Urothelium cell line (cell line): ENCODE results near the gene IGSF11.
"Not testable (repeated sequence)": the region's sequence is repeated elsewhere in the genome, so short reads cannot be mapped to it uniquely, and the experiment has no call there.

Experiments used
- DNase-seq: peaks from one replicate; pipeline ENCODE4 v3.0.0; 2011; ENCODE audit warnings: low spot score, mixed read lengths
- FAIRE-seq: peaks from 2 replicates; lab custom pipeline; 2011; peaks lifted over from hg19 to GRCh38; lab: Jason Lieb, UNC

The IGSF11 gene, protein sequence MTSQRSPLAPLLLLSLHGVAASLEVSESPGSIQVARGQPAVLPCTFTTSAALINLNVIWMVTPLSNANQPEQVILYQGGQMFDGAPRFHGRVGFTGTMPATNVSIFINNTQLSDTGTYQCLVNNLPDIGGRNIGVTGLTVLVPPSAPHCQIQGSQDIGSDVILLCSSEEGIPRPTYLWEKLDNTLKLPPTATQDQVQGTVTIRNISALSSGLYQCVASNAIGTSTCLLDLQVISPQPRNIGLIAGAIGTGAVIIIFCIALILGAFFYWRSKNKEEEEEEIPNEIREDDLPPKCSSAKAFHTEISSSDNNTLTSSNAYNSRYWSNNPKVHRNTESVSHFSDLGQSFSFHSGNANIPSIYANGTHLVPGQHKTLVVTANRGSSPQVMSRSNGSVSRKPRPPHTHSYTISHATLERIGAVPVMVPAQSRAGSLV

DNA sequence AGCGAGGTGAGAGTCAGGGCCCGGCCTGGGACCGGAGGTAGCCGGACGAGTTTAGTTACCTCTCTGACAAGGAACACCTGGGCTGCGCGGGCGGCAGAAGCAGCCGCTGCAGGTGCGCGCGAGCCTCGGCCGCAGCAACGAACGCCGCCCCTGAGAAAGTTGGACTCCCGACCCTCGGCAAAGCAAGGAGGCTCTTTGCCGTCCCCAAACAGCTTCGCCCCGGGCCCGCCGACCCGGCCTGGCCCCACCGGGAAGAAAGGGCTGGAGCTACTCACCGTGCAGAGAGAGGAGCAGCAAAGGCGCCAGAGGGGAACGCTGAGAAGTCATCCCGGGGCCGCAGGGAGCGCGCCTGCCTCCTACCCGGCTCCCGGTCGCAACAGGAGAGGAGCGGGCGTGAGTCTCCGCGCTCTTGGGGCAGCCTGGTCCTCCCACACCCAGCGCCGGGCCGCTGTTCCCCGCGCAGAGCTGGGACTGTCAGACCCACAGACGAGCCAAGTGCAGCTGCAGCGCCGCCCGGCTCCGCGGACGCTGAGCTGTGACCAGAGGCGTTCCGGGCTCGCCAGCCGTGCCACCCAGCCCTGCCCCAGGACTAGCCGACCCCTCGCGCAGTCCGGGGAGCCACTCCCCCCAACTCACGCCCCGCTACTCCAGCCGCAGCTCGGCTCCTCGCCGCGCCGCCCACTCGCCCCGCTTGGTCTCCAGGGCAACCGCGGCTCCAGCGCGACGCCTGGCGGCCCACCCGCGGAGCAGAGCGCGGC is at the start of gene IGSF11:
IGSF11 (minus strand) TSS at position 591 of the 758 bp plus-strand sequence; CDS start at position 327, 264 bp downstream.
- FAIRE-seq (peak; percentile 96), DNase-seq (peak; percentile 93)

- DNase-seq, result no peak
- no peak for FAIRE-seq
These were observed 45.7 kb upstream of the IGSF11 start for GRCh38 chr3:119080364-119080763.

DNA sequence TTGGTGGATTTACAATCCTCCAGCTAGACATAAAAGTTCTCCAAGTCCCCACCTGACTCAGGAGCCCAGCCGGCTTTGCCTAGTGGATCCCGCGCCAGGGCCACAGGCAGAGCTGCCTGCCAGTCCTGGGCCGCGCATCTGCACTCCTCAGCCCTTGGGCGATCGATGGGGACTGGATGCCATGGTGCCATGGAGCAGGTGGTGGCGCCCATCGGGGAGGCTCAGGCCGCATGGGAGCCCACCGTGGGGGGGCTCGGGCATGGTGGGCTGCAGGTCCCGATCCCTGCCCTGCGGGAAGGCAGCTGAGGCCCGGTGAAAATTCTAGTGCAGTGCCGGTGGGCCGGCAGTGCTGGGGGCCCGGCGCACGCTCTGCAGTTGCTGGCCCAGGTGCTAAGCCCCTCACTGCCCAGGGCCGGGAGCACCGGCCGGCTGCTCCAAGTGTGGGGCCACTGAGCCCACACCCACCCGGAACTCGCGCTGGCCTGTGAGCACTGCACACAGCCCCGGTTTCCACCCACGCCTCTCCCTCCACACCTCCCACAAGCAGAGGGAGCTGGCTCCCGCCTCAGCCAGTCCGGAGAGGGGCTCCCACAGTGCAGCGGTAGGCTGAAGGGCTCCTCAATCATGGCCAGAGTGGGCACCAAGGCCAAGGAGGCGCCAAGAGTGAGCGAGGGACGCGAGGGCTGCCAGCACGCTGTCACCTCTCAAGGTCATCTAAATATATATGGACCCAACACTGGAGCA is 38.8 kb upstream of the IGSF11 start:
- DNase-seq (no peak), FAIRE-seq (no peak)

DNA sequence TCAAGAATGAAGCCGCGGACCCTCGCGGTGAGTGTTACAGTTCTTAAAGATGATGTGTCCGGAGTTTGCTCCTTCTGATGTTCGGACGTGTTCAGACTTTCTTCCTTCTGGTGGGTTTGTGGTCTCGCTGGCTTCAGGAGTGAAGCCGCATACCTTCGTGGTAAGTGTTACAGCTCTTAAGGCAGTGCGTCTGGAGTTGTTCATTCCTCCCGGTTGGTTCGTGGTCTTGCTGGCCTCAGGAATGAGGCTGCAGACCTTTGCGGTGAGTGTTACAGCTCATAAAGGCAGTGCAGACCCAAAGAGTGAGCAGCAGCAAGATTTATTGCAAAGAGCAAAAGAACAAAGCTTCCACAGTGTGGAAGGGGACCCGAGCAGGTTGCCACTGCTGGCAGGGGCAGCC is 37.8 kb upstream of the IGSF11 start:
- DNase-seq, FAIRE-seq: not testable (repeated sequence)

DNA sequence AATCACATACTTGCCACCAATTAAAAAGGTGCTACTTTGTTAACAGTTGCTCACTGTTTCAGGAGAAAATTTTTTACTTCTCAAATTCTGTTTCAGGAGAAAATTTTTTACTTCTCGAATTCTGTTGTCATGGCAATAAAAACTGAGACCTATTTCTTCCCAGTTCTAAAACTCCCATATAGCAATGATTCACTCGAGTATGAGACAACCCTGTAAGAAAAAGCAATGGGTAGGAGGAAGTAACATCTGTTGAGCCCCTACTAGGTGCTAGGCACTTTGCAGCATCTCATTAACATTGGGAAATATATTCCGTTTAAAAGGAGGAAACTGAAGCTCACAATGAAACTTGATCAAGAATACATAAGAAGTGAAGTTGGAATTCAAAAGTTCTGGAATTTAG is 35.1 kb upstream of the IGSF11 start:
- no peak for FAIRE-seq
- no peak for DNase-seq

- DNase-seq (no peak), FAIRE-seq (no peak)
These were observed 28.8 kb upstream of the IGSF11 start for GRCh38 chr3:119063471-119063870.

- DNase-seq (no peak), FAIRE-seq (no peak)
These were observed 28.2 kb upstream of the IGSF11 start for GRCh38 chr3:119062892-119063291.

DNA sequence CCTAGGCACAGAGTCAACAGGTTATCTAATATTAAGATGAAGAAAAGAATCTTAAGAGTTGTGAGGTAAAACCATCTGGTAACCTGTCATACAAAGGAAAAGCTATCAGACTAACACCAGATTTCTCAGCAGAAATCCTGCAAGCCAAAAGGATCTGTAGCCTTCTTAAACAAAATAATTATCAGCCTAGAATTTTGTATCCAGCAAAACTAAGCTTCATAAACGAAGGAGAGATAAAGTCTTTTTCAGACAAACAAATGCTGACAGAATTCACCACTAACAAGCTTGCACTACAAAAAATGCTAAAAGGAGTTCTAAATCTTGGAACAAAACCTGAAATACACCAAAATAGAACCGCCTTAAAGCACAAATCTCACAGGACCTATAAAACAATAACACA is 9.9 kb upstream of the IGSF11 start:
- FAIRE-seq, result no peak

DNA sequence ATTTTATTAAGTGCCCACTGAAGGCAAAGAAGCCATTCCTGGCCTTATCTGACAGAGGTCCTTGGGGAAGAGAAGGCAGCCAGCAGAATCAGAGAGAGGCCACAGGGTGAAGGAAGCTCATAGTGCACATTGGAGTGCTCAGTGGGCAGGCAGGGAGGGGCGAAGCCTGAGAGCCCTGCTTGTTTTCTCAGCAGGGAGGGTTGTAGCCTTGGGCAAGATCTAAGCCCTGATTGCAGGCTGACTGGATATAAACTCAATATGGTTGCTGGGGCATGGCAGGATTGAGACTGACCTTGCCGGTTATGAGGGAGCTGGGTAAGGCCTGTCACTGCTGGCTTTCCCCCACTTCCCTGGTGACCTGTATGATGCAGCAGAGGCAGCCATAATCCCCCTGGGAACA is 7.5 kb upstream of the IGSF11 start:
- FAIRE-seq, result no peak
- DNase-seq, result no peak

More for the DNA sequence above, 9.9 kb upstream of the IGSF11 start:
- no peak for DNase-seq

DNA sequence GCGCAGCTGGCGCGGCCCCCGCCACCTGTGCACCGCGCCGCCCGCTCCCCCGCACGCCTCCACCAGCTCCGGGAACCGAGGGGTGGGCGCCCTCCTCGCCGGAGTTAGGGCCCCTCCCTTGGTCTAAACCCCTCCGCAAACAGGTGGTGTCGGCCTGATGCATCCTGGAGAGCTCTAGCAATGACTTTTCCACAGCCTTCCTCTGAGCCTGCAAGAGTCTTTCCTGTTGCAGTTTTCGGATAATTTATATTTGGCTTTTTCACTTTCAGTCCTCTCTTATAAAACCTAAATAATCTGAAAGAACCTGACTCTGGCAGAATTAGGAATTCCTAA is 334 bp upstream of the IGSF11 start:
- DNase-seq (no peak), FAIRE-seq (no peak)

DNA sequence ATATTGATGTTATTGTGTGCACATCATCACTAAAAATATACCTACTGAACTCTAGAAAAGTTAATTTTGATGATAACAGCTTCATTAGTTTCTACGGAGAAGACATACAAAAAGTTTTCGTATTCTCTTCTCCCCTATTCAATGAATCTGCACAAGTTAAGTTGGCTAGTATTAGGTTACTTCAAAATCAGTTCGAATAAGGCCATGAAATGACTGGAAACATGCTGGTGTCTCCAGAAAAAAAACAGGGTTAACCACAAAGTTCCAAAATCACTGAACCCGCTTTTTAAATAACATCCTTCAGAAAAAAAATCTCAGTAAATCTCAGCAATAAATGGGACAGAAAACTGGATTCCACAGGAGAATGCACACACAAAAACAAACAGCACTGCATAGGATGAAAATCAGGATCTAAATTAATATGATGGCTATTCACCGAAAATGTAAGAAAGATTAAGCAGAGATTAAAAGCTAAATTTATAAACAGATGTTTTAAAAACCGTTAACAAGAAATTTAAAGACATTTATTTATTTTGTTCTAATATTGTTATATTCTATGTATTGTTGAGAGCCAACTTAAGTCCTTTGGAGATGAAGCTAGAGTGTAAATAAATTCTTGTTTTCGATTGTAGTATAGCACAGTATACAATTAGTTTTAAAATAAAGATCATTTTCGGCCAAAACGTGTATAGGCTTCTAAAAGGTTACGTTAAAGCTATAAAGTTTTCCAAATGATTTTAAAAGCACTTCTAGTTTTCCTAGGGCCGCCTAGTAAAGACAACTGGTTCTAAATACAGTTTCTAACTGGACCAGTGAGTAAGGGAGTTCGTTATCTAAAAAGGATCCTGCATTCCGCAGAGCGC is 1.0 kb downstream of the IGSF11 start:
- no peak for FAIRE-seq

DNA sequence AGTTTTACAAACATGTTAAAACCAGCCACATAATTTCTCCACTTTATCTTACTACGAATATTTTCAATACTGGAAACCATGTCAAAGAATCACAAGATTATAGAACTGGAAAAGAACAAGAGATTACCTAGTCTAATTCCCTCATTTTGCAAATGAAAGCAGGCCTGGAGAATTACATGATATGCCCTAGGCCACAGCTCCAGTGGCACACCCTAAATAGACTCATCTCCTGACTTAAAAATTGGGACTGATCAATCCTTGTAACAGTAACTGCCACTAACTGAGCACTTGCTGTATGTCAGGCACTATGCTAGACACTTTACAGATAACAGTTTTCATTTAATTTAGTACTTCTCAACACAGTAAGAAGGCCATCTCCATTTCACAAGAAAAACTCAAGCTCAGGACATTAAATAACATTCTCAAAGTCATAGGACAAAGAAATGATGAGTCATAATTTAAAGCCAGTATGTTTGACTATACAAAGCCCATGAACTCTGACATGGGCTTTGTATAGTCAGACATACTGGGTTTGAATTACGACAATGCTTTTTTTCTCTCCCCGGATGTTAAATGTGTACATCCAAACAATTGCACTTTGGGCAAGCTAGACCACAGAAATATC is 9.4 kb downstream of the IGSF11 start:
- FAIRE-seq (no peak), DNase-seq (no peak)

More for the DNA sequence above, 1.0 kb downstream of the IGSF11 start:
- DNase-seq, result no peak

- DNase-seq (no peak), FAIRE-seq (no peak)
These were observed 14.7 kb downstream of the IGSF11 start for GRCh38 chr3:119019767-119020518.

DNA sequence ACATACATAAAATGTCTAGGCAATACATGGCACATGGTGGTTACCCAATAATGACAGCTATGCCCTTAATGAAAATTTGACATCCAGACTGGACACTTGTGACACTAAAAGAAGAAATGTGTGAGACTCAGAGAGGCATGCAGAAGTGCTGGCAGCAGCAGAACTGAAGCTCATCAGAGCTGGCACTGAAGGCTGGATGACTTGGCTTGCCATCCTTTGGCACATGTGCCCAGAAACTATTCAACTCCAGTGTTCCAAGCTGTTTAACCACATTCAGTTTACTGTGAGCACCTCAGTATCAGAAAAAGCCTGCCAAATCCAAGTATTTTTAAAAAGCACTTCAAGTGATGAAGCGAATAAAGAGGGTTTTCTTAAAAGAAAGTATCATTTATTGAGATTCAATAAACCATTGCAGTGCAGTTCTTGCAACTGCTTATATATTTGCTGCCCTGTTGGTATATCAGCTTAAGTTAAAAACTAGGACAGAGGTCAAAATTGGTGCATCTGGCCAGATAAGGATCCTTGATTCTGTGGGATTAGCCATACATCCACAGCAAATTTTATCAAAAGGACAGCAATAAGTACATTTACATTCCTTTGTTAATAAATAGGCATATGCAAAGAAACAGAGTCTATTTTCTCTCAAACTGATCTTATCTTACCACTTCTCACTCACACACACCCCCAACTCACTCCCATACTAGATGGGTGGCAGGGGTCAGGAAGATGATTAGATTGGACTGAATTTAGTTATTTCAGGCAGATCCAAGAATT is 15.8 kb downstream of the IGSF11 start:
- no peak for DNase-seq
- FAIRE-seq, result no peak

GRCh38 chr3:119015942-119016341 is 18.7 kb downstream of the IGSF11 start:
- DNase-seq (no peak), FAIRE-seq (no peak)

- DNase-seq, result no peak
- FAIRE-seq, result no peak
These were observed 20.7 kb downstream of the IGSF11 start for GRCh38 chr3:119013951-119014350.

GRCh38 chr3:119011528-119011927 is 23.1 kb downstream of the IGSF11 start:
- FAIRE-seq (no peak), DNase-seq (no peak)

DNA sequence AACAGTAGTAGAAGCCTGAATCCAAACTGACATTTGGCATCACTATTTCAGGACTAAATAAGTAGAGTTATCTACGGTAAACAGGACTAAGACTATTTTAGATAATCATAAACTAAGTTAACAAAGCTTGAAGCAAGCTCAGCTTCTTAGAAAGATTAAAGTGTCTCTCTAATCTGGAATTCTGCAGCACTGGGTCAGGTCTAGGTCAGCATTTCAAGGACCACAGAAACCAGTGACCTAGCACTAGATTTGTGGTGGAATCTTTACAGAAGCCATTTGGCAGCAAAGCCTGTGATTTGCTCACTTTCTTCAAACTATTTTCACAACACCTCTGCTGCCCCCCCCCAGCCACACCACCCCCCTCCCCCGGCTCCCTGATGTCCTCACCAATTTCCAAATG is 37.5 kb downstream of the IGSF11 start:
- FAIRE-seq (no peak), DNase-seq (no peak)

- no peak for FAIRE-seq
- no peak for DNase-seq
These were observed 42.9 kb downstream of the IGSF11 start for GRCh38 chr3:118991775-118992174.
